HepG2 (cell line): ENCODE measurements around the gene ADAMTS17. TPM values are rescaled to one million over a fixed set of nuclear protein-coding genes. Genes with fewer than 3 reads are reported as not detected.

ENCODE experiments used
- FOXO1 ChIP-seq: sonication (generic); formaldehyde crosslinking; IDR thresholded peaks from 2 replicates; pipeline ENCODE4 v1.4.0; 2020; ENCODE audit warnings: missing genetic modification reagents
- IRX3 ChIP-seq: sonication (generic); formaldehyde crosslinking; IDR thresholded peaks from 2 replicates; pipeline ENCODE4 v1.8.1; 2023; ENCODE audit warnings: mild to moderate bottlenecking, low read depth, missing genetic modification reagents, borderline replicate concordance
- KDM2A ChIP-seq: sonication (generic); formaldehyde crosslinking; IDR thresholded peaks from 2 replicates; pipeline ENCODE4 v1.4.0; 2020; ENCODE audit warnings: low read depth, missing genetic modification reagents, borderline replicate concordance
- LCORL ChIP-seq, 2 experiments: fragments of 450-650 bp in 1 of 2; sonication (generic) in 1 of 2; formaldehyde crosslinking in 1 of 2; IDR thresholded peaks; 2 replicates each; pipeline versions ENCODE4 v1.5.0 to v1.6.1; 2017 to 2020; ENCODE audit warnings: antibody characterized with exemption in 1 of 2, missing genetic modification reagents in 1 of 2
- NFKB2 ChIP-seq: sonication (generic); formaldehyde crosslinking; IDR thresholded peaks from 2 replicates; pipeline ENCODE4 v1.4.0; 2020; ENCODE audit warnings: missing genetic modification reagents, borderline replicate concordance
- NR1H2 ChIP-seq: sonication (generic); formaldehyde crosslinking; IDR thresholded peaks from 2 replicates; pipeline ENCODE4 v1.8.1; 2022; ENCODE audit warnings: low read depth, missing genetic modification reagents, borderline replicate concordance
- NR2F6 ChIP-seq, 2 experiments: IDR thresholded peaks; 2 replicates each; pipeline ENCODE4 v1.6.1; 2016; ENCODE audit warnings: antibody characterized with exemption in 1 of 2, mild to moderate bottlenecking in 1 of 2
- POLR2G ChIP-seq: fragments of 200-400 bp; formaldehyde crosslinking; IDR thresholded peaks from 2 replicates; pipeline ENCODE4 v1.6.1; 2018; ENCODE audit warnings: mild to moderate bottlenecking, low read depth, low read length, moderate library complexity
- RBM39 ChIP-seq: fragments of 200-400 bp; formaldehyde crosslinking; IDR thresholded peaks from one replicate; pipeline ENCODE4 v1.6.1; 2018; ENCODE audit warnings: antibody characterized with exemption, mild to moderate bottlenecking, low read depth, low read length; ENCODE audit not compliant: poor library complexity, severe bottlenecking
- YY1 ChIP-seq: IDR thresholded peaks from 2 replicates; pipeline ENCODE4 v1.6.1; 2011; ENCODE audit warnings: low read length, low read depth, moderate library complexity, mild to moderate bottlenecking; ENCODE audit not compliant: insufficient read depth, insufficient replicate concordance
- ZNF138 ChIP-seq: sonication (generic); formaldehyde crosslinking; IDR thresholded peaks from 2 replicates; pipeline ENCODE4 v1.5.0; 2020; ENCODE audit warnings: mild to moderate bottlenecking, low read depth, missing genetic modification reagents
- ZNF746 ChIP-seq: sonication (generic); formaldehyde crosslinking; IDR thresholded peaks from 2 replicates; pipeline ENCODE4 v1.8.0; 2022; ENCODE audit warnings: mild to moderate bottlenecking, missing genetic modification reagents
- polyA plus RNA-seq, 8 experiments: library from polyadenylated mRNA; depleted of rRNA in 3 of 8; stranded (reverse) in 7 of 8; unstranded in 1 of 8; fragments of >200 nt; fragmentation: Illumina TruSeq in 4 of 8; extraction: Trizol in 4 of 8; gene quantifications; 2 replicates each; pipeline versions ENCODE4 v1.2.1 to v1.2.3, GENCODE V29; 2011 to 2016; ENCODE audit warnings: low read depth in 4 of 8, missing spikeins in 1 of 8, mixed read lengths in 1 of 8; ENCODE audit not compliant: insufficient read depth in 1 of 8
- total RNA-seq, 5 experiments: library from RNA; depleted of rRNA; stranded (reverse); fragments of >200 nt; fragmentation: Illumina TruSeq; extraction: Trizol; gene quantifications; 2 replicates each; pipeline ENCODE4 v1.2.3, GENCODE V29; 2016; ENCODE audit warnings: low read depth in 1 of 5
- TF ChIP-seq, protein P1 (sequence below): sonication (generic); formaldehyde crosslinking; IDR thresholded peaks from 2 replicates; pipeline ENCODE4 v1.5.0; 2020; ENCODE audit warnings: mild to moderate bottlenecking, missing genetic modification reagents, borderline replicate concordance
- TF ChIP-seq, protein P2 (sequence below): sonication (generic); formaldehyde crosslinking; IDR thresholded peaks from 2 replicates; pipeline ENCODE4 v1.4.0; 2020; ENCODE audit warnings: missing genetic modification reagents
- TF ChIP-seq, protein P3 (sequence below): sonication (generic); formaldehyde crosslinking; conservative IDR thresholded peaks from 2 replicates; pipeline ENCODE4 v1.4.0; 2020; ENCODE audit warnings: mild to moderate bottlenecking, missing genetic modification reagents, moderate library complexity

The ADAMTS17 gene
- total and polyA plus RNA-seq, 2 of the 13 experiments (the other 11 are each of a cell fraction or from before 2014, with no cell fraction given) = 0.02 to 0.04 TPM

DNA sequence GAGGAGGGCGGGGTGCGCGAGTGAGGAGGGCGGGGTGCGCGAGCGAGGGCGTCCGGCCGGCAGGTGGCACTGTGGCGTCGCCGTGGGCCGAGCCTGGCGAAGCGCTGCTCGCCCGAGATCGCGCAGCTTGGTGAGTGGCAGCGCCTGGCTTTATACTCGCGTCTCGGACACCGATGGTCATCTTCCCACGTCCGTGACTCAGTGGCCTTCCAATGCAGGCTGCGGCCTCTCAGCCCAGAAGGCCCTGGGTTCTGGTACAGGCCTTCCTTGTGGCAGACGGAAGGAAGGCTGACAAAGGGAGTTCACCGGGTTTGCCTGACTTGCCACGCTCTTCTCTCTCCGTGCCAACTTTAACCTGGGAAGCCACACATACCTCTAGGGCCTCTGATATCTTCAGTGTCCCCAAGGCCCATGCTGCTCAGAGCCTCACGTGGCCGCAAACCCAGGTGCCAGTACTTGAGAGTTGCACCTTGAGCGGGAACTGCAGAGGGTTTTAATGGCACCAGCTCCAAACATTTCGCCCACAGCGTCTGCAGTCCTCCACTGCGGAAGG lies 413.3 kb downstream of the ADAMTS17 start (continued):
- TF ChIP-seq, protein P1, sequence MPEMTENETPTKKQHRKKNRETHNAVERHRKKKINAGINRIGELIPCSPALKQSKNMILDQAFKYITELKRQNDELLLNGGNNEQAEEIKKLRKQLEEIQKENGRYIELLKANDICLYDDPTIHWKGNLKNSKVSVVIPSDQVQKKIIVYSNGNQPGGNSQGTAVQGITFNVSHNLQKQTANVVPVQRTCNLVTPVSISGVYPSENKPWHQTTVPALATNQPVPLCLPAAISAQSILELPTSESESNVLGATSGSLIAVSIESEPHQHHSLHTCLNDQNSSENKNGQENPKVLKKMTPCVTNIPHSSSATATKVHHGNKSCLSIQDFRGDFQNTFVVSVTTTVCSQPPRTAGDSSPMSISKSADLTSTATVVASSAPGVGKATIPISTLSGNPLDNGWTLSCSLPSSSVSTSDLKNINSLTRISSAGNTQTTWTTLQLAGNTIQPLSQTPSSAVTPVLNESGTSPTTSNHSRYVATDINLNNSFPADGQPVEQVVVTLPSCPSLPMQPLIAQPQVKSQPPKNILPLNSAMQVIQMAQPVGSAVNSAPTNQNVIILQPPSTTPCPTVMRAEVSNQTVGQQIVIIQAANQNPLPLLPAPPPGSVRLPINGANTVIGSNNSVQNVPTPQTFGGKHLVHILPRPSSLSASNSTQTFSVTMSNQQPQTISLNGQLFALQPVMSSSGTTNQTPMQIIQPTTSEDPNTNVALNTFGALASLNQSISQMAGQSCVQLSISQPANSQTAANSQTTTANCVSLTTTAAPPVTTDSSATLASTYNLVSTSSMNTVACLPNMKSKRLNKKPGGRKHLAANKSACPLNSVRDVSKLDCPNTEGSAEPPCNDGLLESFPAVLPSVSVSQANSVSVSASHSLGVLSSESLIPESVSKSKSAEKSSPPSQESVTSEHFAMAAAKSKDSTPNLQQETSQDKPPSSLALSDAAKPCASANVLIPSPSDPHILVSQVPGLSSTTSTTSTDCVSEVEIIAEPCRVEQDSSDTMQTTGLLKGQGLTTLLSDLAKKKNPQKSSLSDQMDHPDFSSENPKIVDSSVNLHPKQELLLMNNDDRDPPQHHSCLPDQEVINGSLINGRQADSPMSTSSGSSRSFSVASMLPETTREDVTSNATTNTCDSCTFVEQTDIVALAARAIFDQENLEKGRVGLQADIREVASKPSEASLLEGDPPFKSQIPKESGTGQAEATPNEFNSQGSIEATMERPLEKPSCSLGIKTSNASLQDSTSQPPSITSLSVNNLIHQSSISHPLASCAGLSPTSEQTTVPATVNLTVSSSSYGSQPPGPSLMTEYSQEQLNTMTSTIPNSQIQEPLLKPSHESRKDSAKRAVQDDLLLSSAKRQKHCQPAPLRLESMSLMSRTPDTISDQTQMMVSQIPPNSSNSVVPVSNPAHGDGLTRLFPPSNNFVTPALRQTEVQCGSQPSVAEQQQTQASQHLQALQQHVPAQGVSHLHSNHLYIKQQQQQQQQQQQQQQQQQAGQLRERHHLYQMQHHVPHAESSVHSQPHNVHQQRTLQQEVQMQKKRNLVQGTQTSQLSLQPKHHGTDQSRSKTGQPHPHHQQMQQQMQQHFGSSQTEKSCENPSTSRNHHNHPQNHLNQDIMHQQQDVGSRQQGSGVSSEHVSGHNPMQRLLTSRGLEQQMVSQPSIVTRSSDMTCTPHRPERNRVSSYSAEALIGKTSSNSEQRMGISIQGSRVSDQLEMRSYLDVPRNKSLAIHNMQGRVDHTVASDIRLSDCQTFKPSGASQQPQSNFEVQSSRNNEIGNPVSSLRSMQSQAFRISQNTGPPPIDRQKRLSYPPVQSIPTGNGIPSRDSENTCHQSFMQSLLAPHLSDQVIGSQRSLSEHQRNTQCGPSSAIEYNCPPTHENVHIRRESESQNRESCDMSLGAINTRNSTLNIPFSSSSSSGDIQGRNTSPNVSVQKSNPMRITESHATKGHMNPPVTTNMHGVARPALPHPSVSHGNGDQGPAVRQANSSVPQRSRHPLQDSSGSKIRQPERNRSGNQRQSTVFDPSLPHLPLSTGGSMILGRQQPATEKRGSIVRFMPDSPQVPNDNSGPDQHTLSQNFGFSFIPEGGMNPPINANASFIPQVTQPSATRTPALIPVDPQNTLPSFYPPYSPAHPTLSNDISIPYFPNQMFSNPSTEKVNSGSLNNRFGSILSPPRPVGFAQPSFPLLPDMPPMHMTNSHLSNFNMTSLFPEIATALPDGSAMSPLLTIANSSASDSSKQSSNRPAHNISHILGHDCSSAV (CRISPR knock-in tag) = no peak
- peak; percentile 44; the same call in 1 of the 2 replicates for TF ChIP-seq KDM2A (CRISPR knock-in tag)
- peak; percentile 13 for TF ChIP-seq YY1
- TF ChIP-seq, protein P2, sequence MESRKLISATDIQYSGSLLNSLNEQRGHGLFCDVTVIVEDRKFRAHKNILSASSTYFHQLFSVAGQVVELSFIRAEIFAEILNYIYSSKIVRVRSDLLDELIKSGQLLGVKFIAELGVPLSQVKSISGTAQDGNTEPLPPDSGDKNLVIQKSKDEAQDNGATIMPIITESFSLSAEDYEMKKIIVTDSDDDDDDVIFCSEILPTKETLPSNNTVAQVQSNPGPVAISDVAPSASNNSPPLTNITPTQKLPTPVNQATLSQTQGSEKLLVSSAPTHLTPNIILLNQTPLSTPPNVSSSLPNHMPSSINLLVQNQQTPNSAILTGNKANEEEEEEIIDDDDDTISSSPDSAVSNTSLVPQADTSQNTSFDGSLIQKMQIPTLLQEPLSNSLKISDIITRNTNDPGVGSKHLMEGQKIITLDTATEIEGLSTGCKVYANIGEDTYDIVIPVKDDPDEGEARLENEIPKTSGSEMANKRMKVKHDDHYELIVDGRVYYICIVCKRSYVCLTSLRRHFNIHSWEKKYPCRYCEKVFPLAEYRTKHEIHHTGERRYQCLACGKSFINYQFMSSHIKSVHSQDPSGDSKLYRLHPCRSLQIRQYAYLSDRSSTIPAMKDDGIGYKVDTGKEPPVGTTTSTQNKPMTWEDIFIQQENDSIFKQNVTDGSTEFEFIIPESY (CRISPR knock-in tag) = peak; percentile 62; the same call in 1 of the 2 replicates
- no peak for TF ChIP-seq LCORL (IDR thresholded peaks at IDR 0.05)
- no peak for TF ChIP-seq LCORL (CRISPR knock-in tag; IDR thresholded peaks at IDR 0.05)
- TF ChIP-seq NFKB2 (CRISPR knock-in tag) = no peak
- no peak for TF ChIP-seq ZNF138 (CRISPR knock-in tag)
- peak; percentile 93 for TF ChIP-seq ZNF746 (CRISPR knock-in tag)
- TF ChIP-seq NR1H2 (CRISPR knock-in tag) = no peak
- no peak for TF ChIP-seq NR2F6 (IDR thresholded peaks at IDR 0.05)
- no peak for TF ChIP-seq NR2F6 (CRISPR knock-in tag; IDR thresholded peaks at IDR 0.05)
- no peak for TF ChIP-seq POLR2G
- TF ChIP-seq IRX3 (CRISPR knock-in tag) = no peak
- TF ChIP-seq, protein P3, sequence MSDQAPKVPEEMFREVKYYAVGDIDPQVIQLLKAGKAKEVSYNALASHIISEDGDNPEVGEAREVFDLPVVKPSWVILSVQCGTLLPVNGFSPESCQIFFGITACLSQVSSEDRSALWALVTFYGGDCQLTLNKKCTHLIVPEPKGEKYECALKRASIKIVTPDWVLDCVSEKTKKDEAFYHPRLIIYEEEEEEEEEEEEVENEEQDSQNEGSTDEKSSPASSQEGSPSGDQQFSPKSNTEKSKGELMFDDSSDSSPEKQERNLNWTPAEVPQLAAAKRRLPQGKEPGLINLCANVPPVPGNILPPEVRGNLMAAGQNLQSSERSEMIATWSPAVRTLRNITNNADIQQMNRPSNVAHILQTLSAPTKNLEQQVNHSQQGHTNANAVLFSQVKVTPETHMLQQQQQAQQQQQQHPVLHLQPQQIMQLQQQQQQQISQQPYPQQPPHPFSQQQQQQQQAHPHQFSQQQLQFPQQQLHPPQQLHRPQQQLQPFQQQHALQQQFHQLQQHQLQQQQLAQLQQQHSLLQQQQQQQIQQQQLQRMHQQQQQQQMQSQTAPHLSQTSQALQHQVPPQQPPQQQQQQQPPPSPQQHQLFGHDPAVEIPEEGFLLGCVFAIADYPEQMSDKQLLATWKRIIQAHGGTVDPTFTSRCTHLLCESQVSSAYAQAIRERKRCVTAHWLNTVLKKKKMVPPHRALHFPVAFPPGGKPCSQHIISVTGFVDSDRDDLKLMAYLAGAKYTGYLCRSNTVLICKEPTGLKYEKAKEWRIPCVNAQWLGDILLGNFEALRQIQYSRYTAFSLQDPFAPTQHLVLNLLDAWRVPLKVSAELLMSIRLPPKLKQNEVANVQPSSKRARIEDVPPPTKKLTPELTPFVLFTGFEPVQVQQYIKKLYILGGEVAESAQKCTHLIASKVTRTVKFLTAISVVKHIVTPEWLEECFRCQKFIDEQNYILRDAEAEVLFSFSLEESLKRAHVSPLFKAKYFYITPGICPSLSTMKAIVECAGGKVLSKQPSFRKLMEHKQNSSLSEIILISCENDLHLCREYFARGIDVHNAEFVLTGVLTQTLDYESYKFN (CRISPR knock-in tag) = no peak
- TF ChIP-seq FOXO1 (CRISPR knock-in tag) = no peak
- no peak for TF ChIP-seq RBM39
